HEK293T (cell line): Measurements from ENCODE around the gene CDK7.
"Not testable (repeated sequence)": the region's sequence is repeated elsewhere in the genome, so short reads cannot be mapped to it uniquely, and the experiment has no call there.

Experiments
- CTCF ChIA-PET: fragments of 350-600 bp; formaldehyde crosslinking; extraction: SDS; loops from one replicate; lab custom pipeline; 2021; ENCODE audit warnings: antibody characterized with exemption, inconsistent platforms; lab: Yijun Ruan, JAX
- POLR2A ChIA-PET: fragments of 350-600 bp; formaldehyde crosslinking; extraction: SDS; loops from one replicate; lab custom pipeline; 2020; ENCODE audit warnings: antibody characterized with exemption, inconsistent platforms; lab: Yijun Ruan, JAX
- DNase-seq: peaks from one replicate; pipeline ENCODE4 v3.0.0; 2012; ENCODE audit warnings: mixed read lengths; ENCODE audit errors: extremely low spot score
- ARNT ChIP-seq: fragments of 450-650 bp; IDR thresholded peaks from 2 replicates; pipeline ENCODE4 v1.6.1; 2017; ENCODE audit warnings: mild to moderate bottlenecking
- BHLHE40 ChIP-seq: fragments of 450-650 bp; IDR thresholded peaks from 2 replicates; pipeline ENCODE4 v1.6.1; 2016; ENCODE audit warnings: mild to moderate bottlenecking, moderate library complexity, borderline replicate concordance
- CTBP1 ChIP-seq: fragments of 450-650 bp; IDR thresholded peaks from 2 replicates; pipeline ENCODE4 v1.6.1; 2016; ENCODE audit warnings: borderline replicate concordance
- ELF4 ChIP-seq: fragments of 450-650 bp; IDR thresholded peaks from 2 replicates; pipeline ENCODE4 v1.6.1; 2017; ENCODE audit warnings: antibody characterized with exemption
- FOXA1 ChIP-seq: fragments of 450-650 bp; IDR thresholded peaks from 2 replicates; pipeline ENCODE4 v1.6.1; 2016; ENCODE audit warnings: mild to moderate bottlenecking
- FOXK2 ChIP-seq: fragments of 450-650 bp; IDR thresholded peaks from 2 replicates; pipeline ENCODE4 v1.6.1; 2016; ENCODE audit warnings: mild to moderate bottlenecking
- FOXM1 ChIP-seq: fragments of 450-650 bp; IDR thresholded peaks from 2 replicates; pipeline ENCODE4 v1.6.1; 2017; ENCODE audit warnings: mild to moderate bottlenecking, borderline replicate concordance
- HDGF ChIP-seq: fragments of 450-650 bp; IDR thresholded peaks from 2 replicates; pipeline ENCODE4 v1.6.1; 2017; ENCODE audit warnings: antibody characterized with exemption, borderline replicate concordance
- L3MBTL2 ChIP-seq: fragments of 450-650 bp; conservative IDR thresholded peaks from 2 replicates; pipeline ENCODE4 v1.6.1; 2016; ENCODE audit warnings: mild to moderate bottlenecking
- LEF1 ChIP-seq: fragments of 450-650 bp; IDR thresholded peaks from 2 replicates; pipeline ENCODE4 v1.6.1; 2017; ENCODE audit warnings: mild to moderate bottlenecking, borderline replicate concordance
- NFRKB ChIP-seq: fragments of 450-650 bp; IDR thresholded peaks from 2 replicates; pipeline ENCODE4 v1.6.1; 2016; ENCODE audit warnings: mild to moderate bottlenecking, moderate library complexity
- SP1 ChIP-seq: fragments of 450-650 bp; IDR thresholded peaks from 2 replicates; pipeline ENCODE4 v1.6.1; 2017
- SUZ12 ChIP-seq: fragments of 450-650 bp; IDR thresholded peaks from 2 replicates; pipeline ENCODE4 v1.6.1; 2016; ENCODE audit warnings: mild to moderate bottlenecking
- TARDBP ChIP-seq: fragments of 450-650 bp; IDR thresholded peaks from 2 replicates; pipeline ENCODE4 v1.6.1; 2016
- ZNF384 ChIP-seq: fragments of 450-650 bp; IDR thresholded peaks from 2 replicates; pipeline ENCODE4 v1.6.1; 2016
- TF ChIP-seq, protein P1 (sequence below): fragments of 450-650 bp; IDR thresholded peaks from 2 replicates; pipeline ENCODE4 v1.6.1; 2016

CDK7 gene

DNA sequence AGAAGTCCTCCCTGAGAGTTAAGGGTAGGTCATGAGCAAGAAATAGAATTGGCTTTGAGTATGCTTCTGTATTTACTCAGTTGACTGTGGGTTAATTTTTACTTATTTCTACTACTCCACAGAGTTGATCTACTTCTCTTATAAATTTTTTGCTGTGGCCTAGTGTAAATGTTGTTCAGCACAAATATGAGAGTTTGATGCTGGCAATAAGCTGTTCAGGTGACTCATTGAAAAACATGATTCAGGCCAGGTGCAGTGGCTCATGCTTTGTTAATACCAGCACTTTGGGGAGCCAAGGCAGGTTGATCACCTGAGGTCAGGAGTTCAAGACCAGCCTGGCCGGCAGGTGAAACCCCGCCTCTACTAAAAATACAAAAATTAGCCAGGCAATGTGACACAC lies 4.5 kb upstream of the CDK7 start:
- DNase-seq, result no peak
- ChIA-PET POLR2A (no interaction called here), CTCF (no interaction called here)
- TF ChIP-seq L3MBTL2 (no peak), SUZ12 (no peak), LEF1 (no peak), SP1 (no peak), NFRKB (no peak), TARDBP (no peak)
- TF ChIP-seq, protein P1, sequence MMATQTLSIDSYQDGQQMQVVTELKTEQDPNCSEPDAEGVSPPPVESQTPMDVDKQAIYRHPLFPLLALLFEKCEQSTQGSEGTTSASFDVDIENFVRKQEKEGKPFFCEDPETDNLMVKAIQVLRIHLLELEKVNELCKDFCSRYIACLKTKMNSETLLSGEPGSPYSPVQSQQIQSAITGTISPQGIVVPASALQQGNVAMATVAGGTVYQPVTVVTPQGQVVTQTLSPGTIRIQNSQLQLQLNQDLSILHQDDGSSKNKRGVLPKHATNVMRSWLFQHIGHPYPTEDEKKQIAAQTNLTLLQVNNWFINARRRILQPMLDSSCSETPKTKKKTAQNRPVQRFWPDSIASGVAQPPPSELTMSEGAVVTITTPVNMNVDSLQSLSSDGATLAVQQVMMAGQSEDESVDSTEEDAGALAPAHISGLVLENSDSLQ, result no peak

DNA sequence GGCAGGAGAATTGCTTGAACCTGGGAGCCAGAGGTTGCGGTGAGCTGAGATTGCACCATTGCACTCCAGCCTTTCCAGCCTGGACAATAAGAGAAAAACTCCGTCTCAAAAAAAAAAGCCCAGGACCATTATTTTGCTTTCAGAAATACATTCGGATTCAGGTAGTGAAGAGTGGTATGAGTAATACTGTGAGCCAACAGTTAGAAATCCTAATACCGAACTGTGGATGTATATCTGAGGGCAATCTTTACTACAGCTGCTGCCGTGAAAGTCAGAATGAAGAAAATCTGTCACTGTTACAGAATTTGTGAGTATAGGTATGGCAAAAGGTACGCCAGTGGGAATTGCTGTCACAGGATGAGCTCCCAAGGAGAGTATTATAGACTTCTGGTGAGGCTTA lies 3.4 kb upstream of the CDK7 start:
- no peak for TF ChIP-seq TARDBP
- CTCF ChIA-PET, result no interaction called here
- POLR2A ChIA-PET, result no interaction called here
- DNase-seq, result no peak

DNA sequence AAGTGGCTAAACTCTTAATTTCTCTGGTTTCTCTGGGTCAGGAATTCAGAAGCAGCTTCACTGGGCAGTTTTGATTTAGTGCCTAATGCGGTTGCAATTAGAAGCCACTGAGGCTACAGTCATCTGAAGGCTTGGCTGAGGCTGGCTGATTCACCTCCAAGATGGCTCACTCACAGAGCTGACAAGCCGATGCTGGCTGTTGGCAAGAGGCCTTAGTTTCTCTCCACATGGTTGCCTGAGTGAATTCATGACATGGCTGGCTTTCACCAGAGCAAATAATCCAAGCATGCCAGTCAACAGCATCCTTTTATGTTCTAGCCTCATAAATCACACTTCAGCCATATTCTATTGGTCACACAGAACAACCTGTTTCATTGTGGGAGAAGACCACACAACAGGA lies 2.8 kb upstream of the CDK7 start:
- CTCF ChIA-PET, result interaction anchor here (0.6 kb wide), 1 partner anchor 188 kb away, joined by 6 read pairs; no protein-coding TSS in a partner anchor
- POLR2A ChIA-PET, result no interaction called here
- TF ChIP-seq TARDBP, result no peak
- no peak for DNase-seq

DNA sequence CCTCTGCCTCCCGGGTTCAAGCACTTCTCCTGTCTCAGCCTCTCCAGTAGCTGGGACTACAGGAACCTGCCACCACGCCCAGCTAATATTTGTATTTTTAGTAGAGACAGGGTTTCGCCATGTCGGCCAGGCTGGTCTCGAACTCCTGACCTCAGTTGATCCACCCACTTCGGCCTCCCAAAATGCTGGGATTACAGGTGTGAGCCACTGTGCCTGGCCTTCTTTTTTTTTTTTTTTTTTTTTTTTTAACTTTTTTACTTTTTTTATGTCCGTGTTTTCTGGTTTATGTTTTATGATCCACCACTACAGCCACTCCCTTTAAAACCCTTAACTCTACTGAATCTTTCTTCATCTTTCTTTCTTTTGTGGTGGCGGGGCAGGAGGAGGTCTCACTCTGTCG lies 2.0 kb downstream of the CDK7 start:
- POLR2A ChIA-PET, DNase-seq, CTCF ChIA-PET: not testable (repeated sequence)

DNA sequence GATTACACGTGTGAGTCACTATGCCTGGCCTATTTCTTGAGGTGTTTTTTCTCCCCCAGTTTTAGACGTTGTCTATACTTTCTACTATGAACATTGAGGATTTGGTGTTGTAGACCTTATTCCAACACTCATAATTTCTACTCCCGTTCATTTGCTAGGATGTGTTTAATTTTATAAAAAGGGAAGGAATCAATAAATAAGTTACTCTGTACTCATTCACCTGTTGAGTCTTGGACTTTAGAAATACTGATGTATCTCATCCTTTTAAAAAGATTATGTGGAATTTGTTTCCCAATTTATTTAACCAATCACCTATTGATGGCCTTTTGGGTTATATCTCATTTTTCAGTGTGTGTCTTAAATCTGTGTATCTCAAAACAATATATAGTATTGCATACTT lies 3.2 kb downstream of the CDK7 start:
- DNase-seq, result no peak
- TF ChIP-seq ARNT, result no peak
- no peak for TF ChIP-seq ZNF384
- TF ChIP-seq LEF1, result no peak
- TF ChIP-seq SP1, result no peak
- no peak for TF ChIP-seq HDGF
- TF ChIP-seq SUZ12, result no peak
- no peak for TF ChIP-seq TARDBP
- TF ChIP-seq BHLHE40, result no peak
- no peak for TF ChIP-seq CTBP1
- TF ChIP-seq, protein P1, result no peak
- no peak for TF ChIP-seq ELF4
- TF ChIP-seq FOXK2, result no peak
- no peak for TF ChIP-seq NFRKB
- no peak for TF ChIP-seq FOXA1
- no peak for TF ChIP-seq FOXM1
- TF ChIP-seq L3MBTL2, result no peak
- POLR2A ChIA-PET, result no interaction called here
- CTCF ChIA-PET, result interaction anchor here (0.6 kb wide), 1 partner anchor 214 kb away, joined by 5 read pairs; no protein-coding TSS in a partner anchor

DNA sequence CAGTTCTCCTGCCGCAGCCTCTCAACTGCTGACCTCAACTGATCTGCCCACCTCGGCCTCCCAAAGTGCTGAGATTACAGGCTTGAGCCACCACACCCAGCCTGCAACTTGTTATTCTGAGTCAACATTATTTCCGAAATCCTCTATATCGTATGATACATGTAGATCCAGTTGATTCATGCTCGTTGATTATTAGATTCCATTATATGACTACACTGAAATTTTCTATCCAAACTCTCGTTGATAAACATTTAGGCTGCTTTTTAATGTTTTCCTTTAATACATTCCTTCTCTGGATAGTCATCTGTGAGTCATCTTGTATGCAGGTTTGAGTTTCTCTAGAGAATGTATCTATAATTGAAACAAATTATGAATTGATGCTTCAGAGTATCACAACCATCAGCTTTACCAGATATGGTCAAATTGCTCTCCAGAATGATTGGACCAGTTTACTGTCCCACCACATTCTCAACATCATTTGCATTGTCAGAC lies 4.1 kb downstream of the CDK7 start:
- ChIA-PET POLR2A (no interaction called here), CTCF (interaction anchor here (0.6 kb wide), 1 partner anchor 215 kb away, joined by 5 read pairs; no protein-coding TSS in a partner anchor)
- no peak for DNase-seq
- TF ChIP-seq FOXK2 (no peak), NFRKB (no peak), LEF1 (no peak), BHLHE40 (no peak), FOXA1 (no peak), SP1 (no peak), ELF4 (no peak), ZNF384 (no peak), SUZ12 (no peak), FOXM1 (no peak)

DNA sequence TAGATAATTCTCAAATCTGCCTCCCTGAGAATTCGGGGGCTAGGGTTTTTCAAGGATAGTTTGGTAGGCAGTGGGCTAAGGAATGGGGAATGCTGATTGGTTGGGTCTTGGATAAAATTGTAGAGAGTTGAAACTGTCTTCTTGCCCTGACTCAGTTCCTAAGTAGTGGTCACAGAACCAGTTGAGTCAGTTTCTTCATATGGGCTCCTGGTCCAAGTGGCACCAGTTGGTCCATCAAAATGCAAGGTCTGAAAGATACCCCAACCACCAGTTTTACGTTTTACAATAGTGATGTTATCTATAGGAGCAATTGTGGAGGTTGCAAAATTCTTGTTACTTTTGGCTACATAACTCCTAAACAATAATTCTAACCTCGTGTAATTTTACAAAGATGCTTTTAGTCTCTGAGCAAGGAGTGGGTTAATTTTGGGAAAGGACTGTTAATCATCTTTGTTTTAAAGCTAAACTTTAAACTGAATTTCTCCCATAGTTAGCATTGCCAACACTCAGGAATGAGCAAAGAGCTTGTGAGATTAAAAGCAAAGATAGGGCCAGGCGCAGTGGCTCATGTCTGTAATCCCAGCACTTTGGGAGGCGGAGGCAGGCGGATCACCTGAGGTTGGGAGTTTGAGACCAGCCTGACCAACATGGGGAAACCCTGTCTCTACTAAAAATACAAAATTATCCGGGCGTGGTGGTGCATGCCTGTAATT lies 7.7 kb downstream of the CDK7 start:
- ChIA-PET POLR2A (no interaction called here), CTCF (no interaction called here)
- no peak for DNase-seq
- TF ChIP-seq SUZ12 (no peak), NFRKB (no peak), FOXK2 (no peak), SP1 (no peak), HDGF (no peak), FOXM1 (no peak), ELF4 (no peak), FOXA1 (no peak), LEF1 (no peak)
- TF ChIP-seq, protein P1, result no peak
